ENCODE results near the gene RSL1D1.
A peak's percentile ranks its signal among the peaks of the same experiment; 100 is the strongest.
"Not testable (repeated sequence)": the region's sequence is repeated elsewhere in the genome, so short reads cannot be mapped to it uniquely, and the experiment has no call there.

The RSL1D1 gene

GRCh38 chr16:11825520-11826165 is 25.7 kb downstream of the RSL1D1 start:
- H3K4me1 Mint-ChIP-seq, H3K9me3 Mint-ChIP-seq, H3K27me3 Mint-ChIP-seq, H3K36me3 Mint-ChIP-seq, H3K27ac Mint-ChIP-seq, ATAC-seq, H3K4me3 Mint-ChIP-seq: not testable (repeated sequence)

DNA sequence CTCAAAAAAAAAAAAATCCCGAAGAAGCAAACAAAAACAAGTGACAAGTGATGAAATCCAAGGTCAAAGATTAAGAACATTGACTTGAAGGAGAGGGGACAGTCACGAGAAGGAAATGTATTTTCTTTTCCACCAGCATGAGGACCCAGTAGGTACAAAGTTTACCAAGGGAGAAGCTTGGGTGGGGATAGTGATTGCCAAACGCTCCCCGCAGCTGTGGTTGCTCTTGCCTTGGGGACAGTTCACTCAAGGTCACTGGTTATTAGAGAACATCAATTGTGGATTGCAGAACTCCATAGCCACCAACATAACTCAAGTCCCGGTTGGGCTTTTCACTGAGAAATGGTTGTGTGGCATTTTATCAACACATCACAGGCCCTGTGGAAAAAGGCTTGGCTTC is 27.0 kb downstream of the RSL1D1 start:
- Mint-ChIP-seq H3K27ac (no peak overlapping the region), H3K4me1 (no peaks in the 10 kb centered on the region), H3K4me3 (no peak overlapping the region), H3K36me3 (no peaks in the 10 kb centered on the region), H3K9me3 (no peaks in the 10 kb centered on the region), H3K27me3 (no peaks in the 10 kb centered on the region)
- no peak for ATAC-seq

GRCh38 chr16:11823645-11824044 is 27.7 kb downstream of the RSL1D1 start:
- H3K36me3 Mint-ChIP-seq, H3K27me3 Mint-ChIP-seq, H3K4me1 Mint-ChIP-seq, H3K4me3 Mint-ChIP-seq, ATAC-seq, H3K27ac Mint-ChIP-seq, H3K9me3 Mint-ChIP-seq: not testable (repeated sequence)

- no peak for ATAC-seq
- Mint-ChIP-seq H3K36me3 (no peaks in the 10 kb centered on the region), H3K9me3 (no peaks in the 10 kb centered on the region), H3K27me3 (no peaks in the 10 kb centered on the region), H3K27ac (no peak overlapping the region), H3K4me3 (no peak overlapping the region), H3K4me1 (no peaks in the 10 kb centered on the region)
Observed at GRCh38 chr16:11819798-11820197, 31.5 kb downstream of the RSL1D1 start.

GRCh38 chr16:11818970-11819369 is 32.4 kb downstream of the RSL1D1 start:
- not testable (repeated sequence) for H3K36me3 Mint-ChIP-seq, H3K9me3 Mint-ChIP-seq, H3K27ac Mint-ChIP-seq

GRCh38 chr16:11816123-11816522 is 35.2 kb downstream of the RSL1D1 start:
- Mint-ChIP-seq H3K36me3 (no peaks in the 10 kb centered on the region), H3K9me3 (no peaks in the 10 kb centered on the region), H3K27me3 (no peaks in the 10 kb centered on the region), H3K4me1 (no peaks in the 10 kb centered on the region), H3K27ac (no peak overlapping the region), H3K4me3 (no peak overlapping the region)
- ATAC-seq = no peak

More at GRCh38 chr16:11818970-11819369, 32.4 kb downstream of the RSL1D1 start:
- H3K4me1 Mint-ChIP-seq, H3K27me3 Mint-ChIP-seq, H3K4me3 Mint-ChIP-seq, ATAC-seq: not testable (repeated sequence)

DNA sequence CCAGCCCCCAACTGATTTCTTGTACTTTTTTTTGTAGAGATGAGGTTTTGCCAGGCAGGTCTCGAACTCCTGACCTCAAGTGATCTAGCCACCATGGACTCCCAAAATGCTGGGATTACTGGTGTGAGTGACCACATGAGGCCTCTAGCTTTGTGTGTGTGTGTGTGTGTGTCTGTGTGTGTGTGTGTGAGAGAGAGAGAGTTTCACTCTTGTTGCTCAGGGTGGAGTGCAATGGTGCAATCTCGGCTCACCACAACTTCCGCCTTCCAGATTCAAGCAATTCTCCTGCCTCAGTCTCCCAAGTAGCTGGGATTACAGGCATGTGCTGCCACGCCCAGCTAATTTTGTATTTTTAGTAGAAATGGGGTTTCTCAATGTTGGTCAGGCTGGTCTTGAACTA is 36.5 kb downstream of the RSL1D1 start:
- H3K36me3 Mint-ChIP-seq, H3K4me3 Mint-ChIP-seq, H3K4me1 Mint-ChIP-seq, H3K9me3 Mint-ChIP-seq, H3K27ac Mint-ChIP-seq, ATAC-seq, H3K27me3 Mint-ChIP-seq: not testable (repeated sequence)

GRCh38 chr16:11806721-11807120 is 44.6 kb downstream of the RSL1D1 start:
- Mint-ChIP-seq H3K4me3 (no peak overlapping the region), H3K36me3 (peaks cover 4% of the 10 kb centered on the region), H3K9me3 (no peaks in the 10 kb centered on the region), H3K27ac (no peak overlapping the region), H3K4me1 (peaks cover 21% of the 10 kb centered on the region), H3K27me3 (no peaks in the 10 kb centered on the region)
- no peak for ATAC-seq

DNA sequence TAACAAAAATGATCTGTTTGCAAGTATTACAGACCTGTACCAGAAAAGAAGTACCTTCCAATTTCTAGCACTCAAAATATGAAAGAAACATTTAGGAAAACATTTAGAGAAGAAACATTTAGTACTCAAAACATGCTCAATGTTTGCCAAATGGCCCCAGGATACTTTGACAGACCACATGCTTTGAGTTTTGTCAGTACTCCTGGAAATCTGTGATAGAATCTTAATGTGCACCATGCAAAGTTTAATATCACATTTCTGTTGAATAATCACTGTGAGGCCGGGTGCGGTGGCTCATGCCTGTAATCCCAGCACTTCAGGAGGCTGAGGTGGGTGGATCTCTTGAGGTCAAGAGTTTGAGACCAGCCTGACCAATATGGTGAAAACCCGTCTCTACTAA is 45.8 kb downstream of the RSL1D1 start:
- Mint-ChIP-seq H3K36me3 (peaks cover 5% of the 10 kb centered on the region), H3K9me3 (no peaks in the 10 kb centered on the region), H3K4me3 (no peak overlapping the region), H3K27ac (no peak overlapping the region), H3K4me1 (peaks cover 28% of the 10 kb centered on the region), H3K27me3 (no peaks in the 10 kb centered on the region)
- no peak for ATAC-seq

- no peaks in the 10 kb centered on the region for H3K27me3 Mint-ChIP-seq
- no peak for ATAC-seq
- H3K4me3 Mint-ChIP-seq = no peak overlapping the region
- H3K27ac Mint-ChIP-seq = peak overlapping the region; percentile 55
- no peaks in the 10 kb centered on the region for H3K9me3 Mint-ChIP-seq
- peaks cover 5% of the 10 kb centered on the region for H3K36me3 Mint-ChIP-seq
- H3K4me1 Mint-ChIP-seq = peaks cover 42% of the 10 kb centered on the region
Observed at GRCh38 chr16:11801481-11802021, 49.8 kb downstream of the RSL1D1 start.

- no peaks in the 10 kb centered on the region for H3K9me3 Mint-ChIP-seq
- H3K27ac Mint-ChIP-seq = peak overlapping the region; percentile 87
- H3K27me3 Mint-ChIP-seq = no peaks in the 10 kb centered on the region
- peaks cover 5% of the 10 kb centered on the region for H3K36me3 Mint-ChIP-seq
- no peak for ATAC-seq
- H3K4me3 Mint-ChIP-seq = peak overlapping the region; percentile 90
- H3K4me1 Mint-ChIP-seq = peaks cover 51% of the 10 kb centered on the region
Observed at GRCh38 chr16:11800382-11800718, 51.0 kb downstream of the RSL1D1 start.

GRCh38 chr16:11799509-11800381 is 51.6 kb downstream of the RSL1D1 start:
- Mint-ChIP-seq H3K4me1 (peaks cover 57% of the 10 kb centered on the region), H3K27ac (peak overlapping the region; percentile 87), H3K9me3 (no peaks in the 10 kb centered on the region), H3K27me3 (no peaks in the 10 kb centered on the region), H3K4me3 (peak overlapping the region; percentile 90), H3K36me3 (peaks cover 10% of the 10 kb centered on the region)
- ATAC-seq = no peak

GRCh38 chr16:11799017-11799381 is 52.3 kb downstream of the RSL1D1 start:
- no peak for ATAC-seq
- Mint-ChIP-seq H3K9me3 (no peaks in the 10 kb centered on the region), H3K27ac (peak overlapping the region; percentile 87), H3K4me1 (peaks cover 65% of the 10 kb centered on the region), H3K36me3 (peaks cover 18% of the 10 kb centered on the region), H3K4me3 (peak overlapping the region; percentile 90), H3K27me3 (no peaks in the 10 kb centered on the region)

DNA sequence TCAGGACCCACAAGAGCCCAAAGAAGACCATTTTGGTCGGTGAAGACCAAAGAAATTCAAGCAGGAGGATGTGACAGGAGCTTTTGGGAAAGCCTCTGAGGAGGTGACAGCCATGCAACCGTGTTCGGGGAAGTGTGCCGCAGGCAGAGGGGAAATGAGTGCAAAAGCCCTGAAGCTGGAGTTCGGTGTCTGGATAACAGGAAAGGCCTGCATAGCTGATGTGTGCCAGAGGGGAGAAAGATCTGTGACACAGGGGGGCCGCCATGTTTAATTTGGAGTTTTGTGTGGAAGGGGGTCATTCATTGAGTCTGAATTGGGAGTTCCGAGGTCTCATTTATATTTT is 53.4 kb downstream of the RSL1D1 start:
- H3K9me3 Mint-ChIP-seq = no peaks in the 10 kb centered on the region
- no peak for ATAC-seq

DNA sequence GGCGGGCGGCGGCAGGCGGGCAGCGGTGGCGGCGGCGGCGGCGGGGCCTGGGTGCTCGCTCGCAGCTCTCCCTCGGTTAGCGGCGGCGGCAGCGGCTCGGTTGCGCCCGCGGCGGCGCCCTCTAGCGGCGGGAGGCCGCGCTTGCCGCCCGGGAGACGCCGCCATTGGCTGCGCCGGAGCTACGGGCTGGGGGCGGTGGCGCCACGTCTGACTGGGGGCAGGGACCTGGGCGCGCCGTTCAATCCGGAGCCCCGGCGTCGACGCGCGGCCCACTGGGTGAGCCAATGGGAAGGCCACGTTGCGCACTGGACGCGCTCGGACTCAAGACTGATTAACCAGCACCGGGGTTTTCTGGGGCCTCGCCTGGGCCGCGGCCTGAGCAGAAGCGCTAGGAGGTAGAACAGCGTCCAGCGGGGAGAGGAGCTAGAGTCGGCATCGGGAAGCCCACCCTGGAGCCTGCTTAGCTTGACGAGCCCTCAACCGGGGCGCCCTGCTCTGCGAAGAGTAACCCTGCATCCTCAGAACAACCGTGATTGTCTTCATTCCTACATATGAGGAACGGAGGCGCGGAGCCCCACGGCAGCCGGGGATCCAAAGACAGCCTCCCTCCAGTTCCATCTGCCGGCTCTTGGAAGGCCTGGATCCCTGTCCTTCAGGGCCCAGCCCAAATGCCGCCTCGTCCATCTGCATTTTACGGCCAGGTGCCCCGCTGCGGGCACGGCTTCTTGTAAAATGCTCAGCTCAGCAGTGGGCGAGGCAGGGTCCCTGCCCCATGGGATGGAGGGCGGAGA is 54.0 kb downstream of the RSL1D1 start, which contains the start of gene ZC3H7A:
Gene ZC3H7A (minus strand): TSS at position 93 of the 791 bp plus-strand sequence. CDS start 14,904 bp downstream, outside the sequence.
- Mint-ChIP-seq H3K9me3 (no peaks in the 10 kb centered on the region), H3K4me1 (peaks cover 79% of the 10 kb centered on the region), H3K27me3 (no peaks in the 10 kb centered on the region), H3K4me3 (peak within 1 kb of the TSS; percentile 90), H3K36me3 (peaks cover 21% of the 10 kb centered on the region), H3K27ac (peak within 1 kb of the TSS; percentile 87)
- ATAC-seq = peak; percentile 99

More for the DNA sequence above, 53.4 kb downstream of the RSL1D1 start:
- peak overlapping the region; percentile 90 for H3K4me3 Mint-ChIP-seq
- peaks cover 74% of the 10 kb centered on the region for H3K4me1 Mint-ChIP-seq
- peak overlapping the region; percentile 87 for H3K27ac Mint-ChIP-seq
- peaks cover 21% of the 10 kb centered on the region for H3K36me3 Mint-ChIP-seq
- no peaks in the 10 kb centered on the region for H3K27me3 Mint-ChIP-seq
